KMS-11 (cell line): ENCODE measurements around the gene ARPC4.
"Not testable (repeated sequence)": the region's sequence is repeated elsewhere in the genome, so short reads cannot be mapped to it uniquely, and the experiment has no call there.

Source experiments
- H2AFZ ChIP-seq: fragments of 200-600 bp; sonication (generic); 2 replicates; pipeline ENCODE4 v1.6.1; 2016; ENCODE audit warnings: antibody characterized with exemption, mixed run types, low read depth
- H3K27ac ChIP-seq: fragments of 200-600 bp; sonication (generic); 2 replicates; pipeline ENCODE4 v1.6.1; 2016; ENCODE audit warnings: mild to moderate bottlenecking, mixed run types
- H3K27me3 ChIP-seq: fragments of 200-600 bp; sonication (generic); 2 replicates; pipeline ENCODE4 v1.6.1; 2017; ENCODE audit warnings: mild to moderate bottlenecking, low read depth, mixed run types, moderate library complexity; ENCODE audit not compliant: insufficient read depth
- H3K36me3 ChIP-seq: fragments of 200-600 bp; sonication (generic); 2 replicates; pipeline ENCODE4 v1.6.1; 2017; ENCODE audit warnings: mild to moderate bottlenecking, mixed run types; ENCODE audit not compliant: insufficient read depth
- H3K4me1 ChIP-seq: fragments of 200-600 bp; sonication (generic); 2 replicates; pipeline ENCODE4 v1.6.1; 2016; ENCODE audit warnings: mild to moderate bottlenecking, low read depth, mixed run types; ENCODE audit not compliant: poor library complexity, severe bottlenecking
- H3K4me2 ChIP-seq: fragments of 200-600 bp; sonication (generic); 2 replicates; pipeline ENCODE4 v1.7.0; 2016; ENCODE audit warnings: mild to moderate bottlenecking, mixed run types
- H3K4me3 ChIP-seq: fragments of 200-600 bp; sonication (generic); IDR thresholded peaks from 2 replicates; pipeline ENCODE4 v1.6.1; 2017; ENCODE audit warnings: low read depth, low read length, mixed read lengths; ENCODE audit not compliant: insufficient read depth
- H3K79me2 ChIP-seq: fragments of 200-600 bp; sonication (generic); 2 replicates; pipeline ENCODE4 v1.6.1; 2016; ENCODE audit warnings: low read depth, mixed run types; ENCODE audit not compliant: insufficient read depth
- H3K9ac ChIP-seq: fragments of 200-600 bp; sonication (generic); 2 replicates; pipeline ENCODE4 v1.6.1; 2016; ENCODE audit warnings: mild to moderate bottlenecking, mixed run types
- H4K20me1 ChIP-seq: fragments of 200-600 bp; sonication (generic); 2 replicates; pipeline ENCODE4 v1.6.1; 2016; ENCODE audit warnings: mild to moderate bottlenecking, mixed run types; ENCODE audit not compliant: insufficient read depth
- CTCF ChIP-seq: fragments of 200-600 bp; sonication (generic); conservative IDR thresholded peaks from 2 replicates; pipeline ENCODE4 v1.6.1; 2017; ENCODE audit warnings: low read depth, mild to moderate bottlenecking, antibody characterized with exemption, low read length, moderate library complexity, mixed read lengths

The ARPC4 gene

GRCh38 chr3:9770276-9770812, 22.5 kb upstream of the ARPC4 start:
- H3K9ac ChIP-seq = peak overlapping the region; percentile 53
- H3K27ac ChIP-seq = no peak overlapping the region
- H4K20me1 ChIP-seq = no peaks in the 10 kb centered on the region
- H3K36me3 ChIP-seq = no peaks in the 10 kb centered on the region
- H3K4me3 ChIP-seq = no peak overlapping the region
- TF ChIP-seq CTCF = no peak
- no peaks in the 10 kb centered on the region for H3K79me2 ChIP-seq
- H3K27me3 ChIP-seq = no peaks in the 10 kb centered on the region
- H3K4me1 ChIP-seq = no peaks in the 10 kb centered on the region
- peak overlapping the region; percentile 67 for H2AFZ ChIP-seq
- H3K4me2 ChIP-seq = peak overlapping the region; percentile 34; the same call in 1 of the 2 replicates

GRCh38 chr3:9771007-9771406, 21.9 kb upstream of the ARPC4 start:
- not testable (repeated sequence) for H2AFZ ChIP-seq, H3K36me3 ChIP-seq, H3K4me1 ChIP-seq, H3K4me3 ChIP-seq, H3K4me2 ChIP-seq, H3K27ac ChIP-seq, H3K79me2 ChIP-seq, H3K9ac ChIP-seq, H4K20me1 ChIP-seq, H3K27me3 ChIP-seq

- Histone ChIP-seq H3K36me3 (no peaks in the 10 kb centered on the region), H3K27me3 (no peaks in the 10 kb centered on the region), H3K27ac (no peak overlapping the region), H2AFZ (no peak overlapping the region), H3K4me2 (no peak overlapping the region), H3K9ac (no peak overlapping the region), H3K4me1 (peaks cover 20% of the 10 kb centered on the region), H3K79me2 (no peaks in the 10 kb centered on the region), H3K4me3 (no peak overlapping the region), H4K20me1 (no peaks in the 10 kb centered on the region)
- no peak for TF ChIP-seq CTCF
These were observed 15.8 kb upstream of the ARPC4 start for GRCh38 chr3:9776896-9777693.

GRCh38 chr3:9777694-9778021, 15.2 kb upstream of the ARPC4 start:
- no peak overlapping the region for H3K27ac ChIP-seq
- no peaks in the 10 kb centered on the region for H3K27me3 ChIP-seq
- no peaks in the 10 kb centered on the region for H4K20me1 ChIP-seq
- H3K36me3 ChIP-seq = no peaks in the 10 kb centered on the region
- H3K4me2 ChIP-seq = no peak overlapping the region
- H3K4me1 ChIP-seq = peaks cover 20% of the 10 kb centered on the region
- H3K4me3 ChIP-seq = no peak overlapping the region
- no peak for TF ChIP-seq CTCF
- no peak overlapping the region for H3K9ac ChIP-seq
- H2AFZ ChIP-seq = no peak overlapping the region
- H3K79me2 ChIP-seq = no peaks in the 10 kb centered on the region
